ENCODE results near the gene ALOX15.

DNA sequence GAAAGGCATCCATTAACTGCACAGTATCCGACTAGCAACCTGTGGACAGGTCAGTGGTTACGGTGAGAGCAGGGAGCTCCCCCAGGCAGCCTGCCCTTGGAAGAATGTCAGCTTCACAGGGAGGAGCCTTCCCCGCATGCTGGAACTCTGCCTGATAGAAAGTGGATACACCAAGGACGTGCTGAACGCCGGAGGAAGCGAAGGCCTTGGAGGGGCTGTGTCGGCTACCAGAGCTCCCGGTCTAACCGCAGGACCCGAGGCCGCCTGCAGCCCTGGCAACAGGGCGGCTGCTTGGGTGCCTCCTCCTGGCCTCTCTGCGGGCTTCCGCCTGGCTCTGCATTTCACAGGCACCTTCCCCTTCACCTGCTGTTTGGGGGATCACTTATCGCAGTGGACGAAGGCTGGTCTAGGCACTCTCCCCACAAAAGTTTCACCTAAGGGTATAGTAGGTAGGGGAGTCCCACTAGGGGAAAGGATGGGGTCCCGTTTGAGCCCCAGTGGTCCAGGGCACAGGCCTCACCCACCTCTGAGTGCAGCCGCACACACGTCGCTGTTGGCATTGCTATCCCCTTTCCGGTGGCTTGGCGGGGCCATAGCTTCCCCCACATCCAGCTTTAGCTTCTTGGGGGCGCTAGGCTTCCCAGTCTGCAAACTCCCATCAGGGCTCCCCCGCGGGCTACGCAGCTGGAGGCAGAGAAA is 32.7 kb upstream of the ALOX15 start:
- TF ChIP-seq POLR2AphosphoS5 (IDR thresholded peaks at IDR 0.05; ENCODE audit: low read depth, low read length) = no peak
- no peak for TF ChIP-seq POLR2A (IDR thresholded peaks at IDR 0.05; ENCODE audit: low read depth, low read length)
